GM18873 (cell line): ENCODE results near the gene SHC2.
A peak's percentile ranks its signal among the peaks of the same experiment; 100 is the strongest.
"Not testable (repeated sequence)": the region's sequence is repeated elsewhere in the genome, so short reads cannot be mapped to it uniquely, and the experiment has no call there.

Experiments
- ATAC-seq: cut with Tn5 transposase; IDR thresholded peaks from one replicate; pipeline ENCODE4 v1.9.1; 2021; ENCODE audit warnings: mild to moderate bottlenecking, moderate library complexity, moderate number of reproducible peaks; ENCODE audit not compliant: unreplicated experiment, low FRiP score

SHC2 gene

GRCh38 chr19:493391-494170 is 32.7 kb upstream of the SHC2 start:
- ATAC-seq, result no peak

GRCh38 chr19:492091-492531 is 31.3 kb upstream of the SHC2 start:
- ATAC-seq, result no peak

DNA sequence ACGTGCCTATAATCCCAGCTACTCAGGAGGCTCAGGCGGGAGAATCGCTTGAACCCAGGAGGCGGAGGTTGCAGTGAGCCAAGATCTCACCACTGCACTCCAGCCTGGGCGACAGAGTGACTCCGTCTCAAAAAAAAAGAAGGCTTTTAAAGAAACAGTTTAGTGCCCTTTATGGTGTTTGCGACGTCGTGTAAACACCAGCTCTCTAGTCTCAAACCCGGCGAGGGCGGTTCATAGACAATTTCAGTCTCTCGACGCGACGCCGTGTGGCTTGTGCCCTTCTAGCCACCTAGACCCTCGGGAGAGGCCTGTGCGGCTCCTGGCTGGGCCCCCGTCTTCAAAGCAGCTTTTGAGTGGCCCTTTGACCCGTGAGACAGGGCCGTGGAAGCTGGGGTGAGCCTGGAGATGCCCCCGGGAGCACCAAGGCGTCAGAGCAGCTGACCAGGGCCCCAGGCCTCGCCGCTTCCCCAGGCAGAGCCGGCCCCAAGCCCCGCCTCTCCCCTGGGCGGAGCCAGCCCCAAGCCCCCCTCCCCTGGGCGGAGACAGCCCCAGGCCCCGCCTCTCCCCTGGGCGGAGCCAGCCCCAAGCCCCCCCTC is 30.4 kb upstream of the SHC2 start:
- no peak for ATAC-seq

GRCh38 chr19:489418-490196 is 28.8 kb upstream of the SHC2 start:
- ATAC-seq, result no peak

GRCh38 chr19:488505-489417 is 27.9 kb upstream of the SHC2 start:
- peak; percentile 54 for ATAC-seq

- no peak for ATAC-seq
Observed at GRCh38 chr19:485583-486236, 24.9 kb upstream of the SHC2 start.

DNA sequence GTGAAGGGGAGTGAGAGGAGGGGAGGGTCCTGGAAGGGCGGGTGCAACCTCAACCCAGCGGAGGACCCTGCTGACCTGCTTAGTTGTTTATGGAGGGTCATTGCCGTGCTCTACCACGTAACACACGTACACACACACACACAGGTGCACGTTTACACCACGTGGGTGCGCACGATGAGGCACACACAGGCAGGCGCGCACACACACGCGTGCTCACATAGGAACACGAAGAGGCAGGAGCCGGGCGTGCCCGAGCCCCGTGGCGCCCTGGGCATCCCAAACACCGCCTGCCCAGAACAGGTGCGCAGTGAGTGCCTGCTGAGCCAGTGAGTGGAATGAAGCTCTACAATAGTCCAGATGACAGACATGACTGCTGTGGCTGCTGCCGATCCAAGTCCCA is 24.2 kb upstream of the SHC2 start:
- no peak for ATAC-seq

- no peak for ATAC-seq
Observed at GRCh38 chr19:484494-484893, 23.7 kb upstream of the SHC2 start.

- no peak for ATAC-seq
Observed at GRCh38 chr19:483332-484072, 22.7 kb upstream of the SHC2 start.

DNA sequence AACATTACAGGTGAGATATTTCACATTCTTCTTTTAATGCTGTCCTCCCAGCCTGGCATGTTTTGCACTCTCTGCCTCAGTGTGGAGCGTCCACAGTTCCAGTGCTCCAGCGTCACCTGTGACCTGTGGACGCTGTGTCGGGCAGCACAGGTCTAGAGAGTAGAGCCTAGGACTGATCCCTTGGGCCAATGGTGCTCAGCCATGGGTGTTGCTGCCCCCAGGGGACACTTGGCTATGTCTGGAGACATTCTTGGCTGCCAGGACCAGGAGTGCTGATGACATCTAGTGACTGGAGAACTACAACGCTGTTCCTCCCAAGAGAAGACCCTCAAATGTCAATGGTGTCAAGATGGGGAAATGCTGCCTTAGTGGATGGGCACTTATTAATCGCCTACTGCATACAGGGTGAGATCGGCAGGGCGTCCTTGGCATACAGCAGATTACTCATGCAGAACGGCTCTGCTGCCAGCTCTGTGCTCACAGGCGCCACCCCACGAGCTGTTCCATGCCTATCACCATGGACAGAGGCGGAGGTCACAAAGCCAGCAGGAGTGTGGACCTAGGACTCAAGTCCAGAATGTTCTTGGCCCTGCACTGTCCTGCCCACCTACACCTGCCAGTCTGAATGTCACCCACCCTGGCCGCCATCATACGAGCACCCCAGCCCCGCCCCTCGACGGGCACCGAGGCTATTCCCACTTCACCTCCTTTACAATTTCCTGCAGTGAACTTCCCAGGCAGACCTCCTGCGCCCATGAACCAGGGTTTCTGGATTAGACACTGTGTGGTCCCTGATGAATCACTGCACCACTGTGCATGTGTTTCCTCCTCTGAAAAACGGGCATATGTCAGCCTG is 21.6 kb upstream of the SHC2 start:
- no peak for ATAC-seq

DNA sequence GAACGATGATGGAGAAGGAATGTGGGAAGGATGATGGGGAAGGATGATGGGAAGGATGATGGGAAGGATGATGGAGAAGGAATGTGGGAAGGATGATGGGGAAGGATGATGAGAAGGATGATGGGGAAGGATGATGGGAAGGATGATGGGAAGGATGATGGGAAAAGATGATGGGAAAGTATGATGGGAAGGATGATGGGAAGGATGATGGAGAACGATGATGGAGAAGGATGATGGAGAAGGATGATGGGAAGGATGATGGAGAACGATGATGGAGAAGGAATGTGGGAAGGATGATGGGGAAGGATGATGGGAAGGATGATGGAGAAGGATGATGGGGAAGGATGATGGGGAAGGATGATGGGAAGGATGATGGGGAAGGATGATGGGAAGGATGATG is 20.3 kb upstream of the SHC2 start:
- not testable (repeated sequence) for ATAC-seq

DNA sequence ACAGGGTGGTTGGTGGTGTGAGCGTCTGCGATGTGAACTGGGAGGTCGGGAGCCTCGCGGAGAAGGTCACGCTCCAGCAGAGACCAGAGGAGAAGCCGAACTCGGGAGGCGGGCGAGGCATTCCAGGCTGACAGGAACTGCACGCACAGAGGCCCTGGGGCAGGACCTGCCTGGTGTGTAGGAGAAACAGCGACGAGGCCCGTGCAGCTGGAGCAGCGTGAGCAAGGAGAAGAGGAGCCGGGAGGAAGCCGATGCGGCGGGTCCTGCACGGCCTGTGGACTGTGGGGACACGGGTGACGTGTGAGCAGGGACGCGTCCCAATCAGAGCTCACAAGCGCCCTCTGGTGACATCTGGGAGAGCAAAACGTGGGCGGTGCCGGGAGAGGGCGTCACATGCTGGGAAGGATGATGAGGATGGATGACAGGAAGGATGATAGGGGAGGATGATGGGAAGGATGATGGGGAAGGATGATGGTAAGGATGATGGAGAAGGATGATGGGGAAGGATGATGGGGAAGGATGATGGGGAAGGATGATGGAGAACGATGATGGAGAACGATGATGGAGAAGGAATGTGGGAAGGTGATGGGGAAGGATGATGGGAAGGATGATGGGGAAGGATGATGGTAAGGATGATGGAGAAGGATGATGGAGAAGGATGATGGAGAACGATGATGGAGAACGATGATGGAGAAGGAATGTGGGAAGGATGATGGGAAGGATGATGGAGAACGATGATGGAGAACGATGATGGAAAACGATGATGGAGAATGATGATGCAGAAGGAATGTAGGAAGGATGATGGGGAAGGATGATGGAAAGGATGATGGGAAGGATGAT is 19.4 kb upstream of the SHC2 start:
- ATAC-seq, result no peak

DNA sequence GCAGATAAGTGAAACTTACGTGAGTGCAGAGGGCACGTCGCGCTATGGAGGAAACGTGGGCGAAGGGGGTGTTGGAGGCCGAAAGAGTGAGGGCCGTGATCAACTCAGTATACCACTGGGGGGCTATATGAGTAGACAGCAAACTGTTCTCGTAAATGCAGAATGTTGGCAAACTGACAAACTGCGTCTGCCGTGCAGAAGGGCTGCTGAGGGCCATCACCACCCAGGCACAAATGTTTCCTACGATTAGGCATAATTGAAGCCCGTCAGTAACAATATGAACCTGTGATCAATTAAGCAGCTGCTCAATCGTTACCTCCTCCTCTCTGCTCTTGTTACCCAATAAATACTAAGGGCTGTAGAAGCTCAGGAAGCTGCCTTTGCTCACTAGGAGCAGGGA is 18.1 kb upstream of the SHC2 start:
- ATAC-seq, result no peak

DNA sequence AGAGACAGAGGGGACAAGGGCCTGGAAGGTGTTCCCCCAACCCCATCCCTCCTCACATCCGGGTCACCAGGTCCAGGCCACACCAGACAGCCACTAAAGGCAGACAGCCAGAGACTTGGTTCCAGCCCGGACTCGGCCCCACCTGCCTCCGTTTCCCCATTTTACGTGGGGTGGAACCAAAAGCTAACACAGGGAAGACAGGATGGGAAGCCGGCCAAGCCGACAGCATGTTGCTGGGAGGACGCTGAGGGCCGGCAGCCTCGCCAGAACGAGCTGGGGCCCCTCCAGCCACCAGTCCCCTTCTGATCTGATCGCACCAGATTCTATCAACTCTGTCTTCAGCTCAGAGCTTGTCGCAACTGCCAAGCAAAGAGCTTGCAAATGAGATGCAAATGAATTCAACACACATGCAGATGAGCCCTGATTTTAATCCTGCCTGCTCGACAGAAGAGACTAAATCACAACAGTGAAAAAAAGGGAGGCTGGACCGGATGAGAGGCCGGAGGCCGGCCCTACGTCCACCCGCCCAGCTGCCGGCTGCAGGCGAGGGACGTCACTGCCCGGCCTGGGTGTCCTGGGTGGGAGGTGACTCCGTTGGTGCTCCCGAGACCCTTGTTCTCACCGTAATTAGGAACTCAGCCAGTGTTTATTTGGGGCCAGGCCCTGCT is 17.5 kb upstream of the SHC2 start:
- no peak for ATAC-seq

- ATAC-seq, result no peak
Observed at GRCh38 chr19:475360-475759, 14.5 kb upstream of the SHC2 start.

DNA sequence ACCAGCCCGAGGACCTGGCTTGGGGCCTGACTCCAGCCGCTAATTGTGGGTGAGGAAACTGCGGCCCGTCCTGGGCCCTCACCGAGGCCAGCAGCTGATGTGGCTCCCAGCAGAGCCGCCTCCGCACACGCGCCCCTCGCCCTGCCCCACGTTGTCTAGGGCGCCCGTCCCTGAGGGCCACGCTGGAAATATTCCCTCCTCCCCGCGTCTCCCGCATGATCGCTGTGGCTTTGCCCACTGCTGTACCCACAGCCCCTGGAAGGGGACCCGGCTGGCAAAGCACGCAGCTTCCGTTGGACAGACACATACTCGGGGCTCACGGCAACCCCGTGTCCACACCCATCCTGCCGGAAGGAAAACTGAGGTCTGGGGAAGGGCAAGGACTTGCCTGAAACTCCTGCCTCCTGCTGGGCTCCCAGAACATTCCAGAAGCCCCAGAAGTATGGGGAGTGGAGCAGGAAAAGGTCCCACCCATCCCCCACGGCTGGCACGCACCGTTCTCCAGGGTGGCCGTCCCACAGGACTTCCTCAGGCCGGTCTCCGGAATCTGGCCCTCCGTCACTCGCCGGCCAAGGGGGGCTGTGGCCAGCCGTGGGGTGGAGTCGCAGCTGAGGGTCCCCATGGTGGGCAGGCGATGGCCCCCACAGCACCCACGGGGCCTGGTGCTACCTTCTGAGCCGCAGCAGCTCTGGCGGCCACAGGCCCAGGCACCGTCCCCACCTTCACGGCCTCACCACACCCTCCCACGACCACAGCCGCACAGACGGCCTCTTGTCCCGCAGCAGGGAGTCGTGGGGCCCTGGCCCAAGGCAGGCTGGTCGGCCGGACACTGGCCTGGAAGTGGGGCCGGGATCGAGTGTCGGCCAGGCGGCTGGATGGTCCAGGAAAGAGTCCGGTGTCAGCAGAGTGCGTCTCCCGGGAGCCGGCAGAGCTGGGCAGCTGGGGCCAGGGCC is 13.6 kb upstream of the SHC2 start:
- ATAC-seq, result no peak
